ENCODE measurements around the gene DAW1. TPM values are rescaled to one million over a fixed set of nuclear protein-coding genes. Genes with fewer than 3 reads are reported as not detected.

Gene DAW1
- total RNA-seq, 1 experiment from 2014 or later: 0.20 TPM

DNA sequence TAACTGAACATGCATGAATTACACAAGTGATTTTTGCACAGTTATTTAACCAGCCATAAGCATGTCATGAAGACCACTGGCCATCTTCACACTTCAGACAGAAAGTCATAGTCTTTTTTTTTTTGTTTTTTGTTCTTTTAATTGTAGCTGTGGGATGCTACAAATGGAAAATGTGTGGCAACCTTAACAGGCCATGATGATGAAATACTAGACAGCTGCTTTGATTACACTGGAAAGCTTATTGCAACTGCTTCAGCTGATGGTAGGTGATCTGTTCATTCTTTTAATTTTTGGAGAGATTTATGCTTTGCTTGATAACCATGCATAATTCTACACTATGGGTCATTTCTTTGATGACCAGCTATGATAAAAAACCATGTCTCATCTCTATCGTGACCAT is 35.6 kb downstream of the DAW1 start:
- Histone ChIP-seq H2AFZ (ENCODE audit: low read depth, low read length, poor library complexity, severe bottlenecking) (no peak overlapping the region), H3K79me2 (ENCODE audit: insufficient read depth, low read length) (no peaks in the 10 kb centered on the region), H3K36me3 (ENCODE audit: control insufficient read depth in 1 of 2, insufficient read depth in 2 of 2, low read length in 2 of 2) (no peaks in the 10 kb centered on the region), H4K20me1 (ENCODE audit: insufficient read depth) (no peaks in the 10 kb centered on the region), H3K27ac (ENCODE audit: low read depth, low read length) (no peak overlapping the region), H3K27me3 (ENCODE audit: insufficient read depth, low read length) (no peaks in the 10 kb centered on the region), H3K4me3 (replicated peaks in 1 of 2; ENCODE audit: low read depth in 1 of 2, low read length in 2 of 2) (no peak overlapping the region), H3K4me2 (ENCODE audit: low read length) (no peak overlapping the region), H3K9ac (ENCODE audit: low read length) (no peak overlapping the region), H3K9me3 (ENCODE audit: control insufficient read depth in 1 of 2, insufficient read depth in 1 of 2, low read depth in 1 of 2, low read length in 2 of 2) (no peaks in the 10 kb centered on the region), H3K9me2 (ENCODE audit: insufficient read depth) (no peaks in the 10 kb centered on the region), H3K4me1 (ENCODE audit: control insufficient read depth in 1 of 2, insufficient read depth in 2 of 2, low read length in 2 of 2) (no peaks in the 10 kb centered on the region)
- POLR2A ChIA-PET: no interaction called here
- intact Hi-C loops (cut with micrococcal nuclease): no loop called here
- TF ChIP-seq TCF7L2 (IDR thresholded peaks at IDR 0.05; ENCODE audit: borderline replicate concordance, extremely low read depth, insufficient read depth, insufficient read length) (no peak), SP1 (IDR thresholded peaks at IDR 0.05; ENCODE audit: low read depth) (no peak), EZH2phosphoT487 (IDR thresholded peaks at IDR 0.05; ENCODE audit: borderline replicate concordance) (no peak), EZH2 (IDR thresholded peaks at IDR 0.05) (no peak)
- TF ChIP-seq, protein P1, sequence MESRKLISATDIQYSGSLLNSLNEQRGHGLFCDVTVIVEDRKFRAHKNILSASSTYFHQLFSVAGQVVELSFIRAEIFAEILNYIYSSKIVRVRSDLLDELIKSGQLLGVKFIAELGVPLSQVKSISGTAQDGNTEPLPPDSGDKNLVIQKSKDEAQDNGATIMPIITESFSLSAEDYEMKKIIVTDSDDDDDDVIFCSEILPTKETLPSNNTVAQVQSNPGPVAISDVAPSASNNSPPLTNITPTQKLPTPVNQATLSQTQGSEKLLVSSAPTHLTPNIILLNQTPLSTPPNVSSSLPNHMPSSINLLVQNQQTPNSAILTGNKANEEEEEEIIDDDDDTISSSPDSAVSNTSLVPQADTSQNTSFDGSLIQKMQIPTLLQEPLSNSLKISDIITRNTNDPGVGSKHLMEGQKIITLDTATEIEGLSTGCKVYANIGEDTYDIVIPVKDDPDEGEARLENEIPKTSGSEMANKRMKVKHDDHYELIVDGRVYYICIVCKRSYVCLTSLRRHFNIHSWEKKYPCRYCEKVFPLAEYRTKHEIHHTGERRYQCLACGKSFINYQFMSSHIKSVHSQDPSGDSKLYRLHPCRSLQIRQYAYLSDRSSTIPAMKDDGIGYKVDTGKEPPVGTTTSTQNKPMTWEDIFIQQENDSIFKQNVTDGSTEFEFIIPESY (IDR thresholded peaks at IDR 0.05; ENCODE audit: extremely low read depth, insufficient replicate concordance, low read length): no peak
- CTCF ChIA-PET: interaction anchor here (1.0 kb wide), 1 partner anchor 17 kb away, joined by 6 read pairs; no protein-coding TSS in a partner anchor
- no TSS peak for BruUV-seq (replicated peaks)
- DNase-seq (ENCODE audit: low read depth, low spot score) (no peak), ATAC-seq (no peak)
- RAD21 ChIA-PET (ENCODE audit: low non-redundant PET in 1 of 2, low total read pairs in 2 of 2, uncharacterized antibody in 2 of 2, unreplicated experiment in 2 of 2): no interaction called here

DNA sequence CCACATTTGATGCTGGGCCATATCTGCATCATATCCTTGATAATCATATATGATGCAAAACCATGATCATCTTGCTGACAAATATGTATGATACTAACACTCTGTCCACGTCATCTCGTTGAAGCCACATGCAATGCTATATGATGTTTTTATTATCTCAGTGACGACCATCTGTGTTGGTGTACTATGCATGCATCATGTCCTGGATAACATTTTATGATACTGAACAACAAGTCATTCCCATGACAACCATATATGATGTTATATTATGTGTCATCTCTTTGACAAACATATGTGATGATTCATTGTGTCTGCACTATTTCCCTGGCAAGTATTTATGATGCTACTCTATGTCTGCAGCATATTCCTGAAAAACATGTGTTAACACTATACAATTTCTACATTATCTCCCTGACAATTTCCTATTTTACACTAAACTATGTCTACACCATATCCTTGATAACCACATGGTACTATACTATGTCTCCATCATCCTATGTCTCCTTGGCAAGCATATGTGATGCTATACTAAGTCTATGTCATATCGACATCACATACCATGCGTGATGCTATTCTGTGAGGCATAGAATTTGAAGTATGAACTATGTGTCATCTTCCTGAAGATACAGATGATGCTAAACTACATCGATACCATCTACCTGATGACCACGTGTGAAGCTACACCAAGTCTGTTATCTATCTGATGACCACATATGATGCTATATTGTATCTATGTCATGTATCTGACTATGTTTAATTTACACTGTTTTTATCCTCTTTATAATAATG is 37.0 kb downstream of the DAW1 start:
- intact Hi-C loops (cut with micrococcal nuclease): no loop called here
- H4K20me1 ChIP-seq (ENCODE audit: insufficient read depth): no peaks in the 10 kb centered on the region
- H3K9me3 ChIP-seq (ENCODE audit: control insufficient read depth in 1 of 2, insufficient read depth in 1 of 2, low read depth in 1 of 2, low read length in 2 of 2): no peaks in the 10 kb centered on the region
- no peak for ATAC-seq
- no peak overlapping the region for H2AFZ ChIP-seq (ENCODE audit: low read depth, low read length, poor library complexity, severe bottlenecking)
- H3K79me2 ChIP-seq (ENCODE audit: insufficient read depth, low read length): no peaks in the 10 kb centered on the region
- no peak for DNase-seq (ENCODE audit: low read depth, low spot score)
- ChIA-PET CTCF (no interaction called here), POLR2A (no interaction called here), RAD21 (ENCODE audit: low non-redundant PET in 1 of 2, low total read pairs in 2 of 2, uncharacterized antibody in 2 of 2, unreplicated experiment in 2 of 2) (no interaction called here)
- H3K4me2 ChIP-seq (ENCODE audit: low read length): no peak overlapping the region
- no peak overlapping the region for H3K4me3 ChIP-seq (replicated peaks in 1 of 2; ENCODE audit: low read depth in 1 of 2, low read length in 2 of 2)
- TF ChIP-seq ZFX (IDR thresholded peaks at IDR 0.05) (no peak), SRF (IDR thresholded peaks at IDR 0.05; ENCODE audit: low read depth) (no peak), JUND (IDR thresholded peaks at IDR 0.05) (no peak), RAD21 (IDR thresholded peaks at IDR 0.05; ENCODE audit: low read depth) (no peak), EZH2 (IDR thresholded peaks at IDR 0.05) (no peak), ZNF274 (IDR thresholded peaks at IDR 0.05; ENCODE audit: low read depth, low read length) (no peak), EZH2phosphoT487 (IDR thresholded peaks at IDR 0.05; ENCODE audit: borderline replicate concordance) (no peak)
- TF ChIP-seq, protein P2, sequence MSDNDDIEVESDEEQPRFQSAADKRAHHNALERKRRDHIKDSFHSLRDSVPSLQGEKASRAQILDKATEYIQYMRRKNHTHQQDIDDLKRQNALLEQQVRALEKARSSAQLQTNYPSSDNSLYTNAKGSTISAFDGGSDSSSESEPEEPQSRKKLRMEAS (IDR thresholded peaks at IDR 0.05): no peak
- no peaks in the 10 kb centered on the region for H3K36me3 ChIP-seq (ENCODE audit: control insufficient read depth in 1 of 2, insufficient read depth in 2 of 2, low read length in 2 of 2)
- no TSS peak for BruUV-seq (replicated peaks)
- H3K27ac ChIP-seq (ENCODE audit: low read depth, low read length): no peak overlapping the region
- no peaks in the 10 kb centered on the region for H3K27me3 ChIP-seq (ENCODE audit: insufficient read depth, low read length)
- H3K9me2 ChIP-seq (ENCODE audit: insufficient read depth): no peaks in the 10 kb centered on the region
- no peak overlapping the region for H3K9ac ChIP-seq (ENCODE audit: low read length)
- H3K4me1 ChIP-seq (ENCODE audit: control insufficient read depth in 1 of 2, insufficient read depth in 2 of 2, low read length in 2 of 2): no peaks in the 10 kb centered on the region
